ENCODE measurements around the gene PSD4.
A peak's percentile ranks its signal among the peaks of the same experiment; 100 is the strongest.

Gene PSD4

GRCh38 chr2:113209011-113209645 is 35.4 kb downstream of the PSD4 start:
- DNase-seq = no peak

- no peak for DNase-seq
These were observed 35.9 kb downstream of the PSD4 start for GRCh38 chr2:113209646-113210171.

- no peak for DNase-seq
These were observed 37.7 kb downstream of the PSD4 start for GRCh38 chr2:113211226-113212105.

- DNase-seq = no peak
These were observed 38.7 kb downstream of the PSD4 start for GRCh38 chr2:113212245-113213060.

GRCh38 chr2:113213061-113213930 is 39.5 kb downstream of the PSD4 start:
- no peak for DNase-seq

GRCh38 chr2:113214141-113214540 is 40.4 kb downstream of the PSD4 start:
- DNase-seq = no peak

GRCh38 chr2:113215056-113215455 is 41.3 kb downstream of the PSD4 start:
- DNase-seq = no peak

- no peak for DNase-seq
These were observed 42.5 kb downstream of the PSD4 start for GRCh38 chr2:113216321-113216720.

GRCh38 chr2:113216891-113217454 is 43.2 kb downstream of the PSD4 start:
- no peak for DNase-seq

GRCh38 chr2:113217455-113218282 is 43.9 kb downstream of the PSD4 start:
- DNase-seq = no peak

- no peak for DNase-seq
These were observed 44.7 kb downstream of the PSD4 start for GRCh38 chr2:113218283-113219091.

GRCh38 chr2:113219092-113219441 is 45.3 kb downstream of the PSD4 start:
- no peak for DNase-seq

- DNase-seq = no peak
These were observed 45.7 kb downstream of the PSD4 start for GRCh38 chr2:113219525-113219888.

- DNase-seq = peak; percentile 49
These were observed 46.3 kb downstream of the PSD4 start for GRCh38 chr2:113219889-113220641.

GRCh38 chr2:113220970-113221708 is 47.4 kb downstream of the PSD4 start:
- no peak for DNase-seq

GRCh38 chr2:113221846-113222245 is 48.1 kb downstream of the PSD4 start:
- no peak for DNase-seq

- no peak for DNase-seq
These were observed 50.0 kb downstream of the PSD4 start for GRCh38 chr2:113223813-113224212.

- DNase-seq = no peak
These were observed 51.0 kb downstream of the PSD4 start for GRCh38 chr2:113224647-113225236.

Measured in RPMI8226 (cell line).